ENCODE measurements around the gene LRRC28.

GRCh38 chr15:99305761-99306505 is 54.7 kb downstream of the LRRC28 start:
- no peak for TF ChIP-seq EP300 (IDR thresholded peaks at IDR 0.05)
- no peak for TF ChIP-seq CTCF (IDR thresholded peaks at IDR 0.05)

All from upper lobe of left lung (tissue), 4 donors.